M059J (cell line): ENCODE data around the gene TDRD9. TPM values are rescaled to one million over a fixed set of nuclear protein-coding genes. Genes with fewer than 3 reads are reported as not detected.

Experiments used
- DNase-seq: peaks from one replicate; pipeline ENCODE4 v3.0.0-alpha.2; 2012; ENCODE audit warnings: low read depth
- total RNA-seq: library from RNA; depleted of rRNA; stranded (reverse); fragments of >200 nt; shearing (Covaris generic); gene quantifications from 2 replicates; pipeline ENCODE4 v1.2.3, GENCODE V29; 2014

Gene TDRD9
- total RNA-seq, 1 experiment from 2014 or later = not detected

- no peak for DNase-seq
These were observed 162.0 kb downstream of the TDRD9 start for GRCh38 chr14:104090071-104090748.

DNA sequence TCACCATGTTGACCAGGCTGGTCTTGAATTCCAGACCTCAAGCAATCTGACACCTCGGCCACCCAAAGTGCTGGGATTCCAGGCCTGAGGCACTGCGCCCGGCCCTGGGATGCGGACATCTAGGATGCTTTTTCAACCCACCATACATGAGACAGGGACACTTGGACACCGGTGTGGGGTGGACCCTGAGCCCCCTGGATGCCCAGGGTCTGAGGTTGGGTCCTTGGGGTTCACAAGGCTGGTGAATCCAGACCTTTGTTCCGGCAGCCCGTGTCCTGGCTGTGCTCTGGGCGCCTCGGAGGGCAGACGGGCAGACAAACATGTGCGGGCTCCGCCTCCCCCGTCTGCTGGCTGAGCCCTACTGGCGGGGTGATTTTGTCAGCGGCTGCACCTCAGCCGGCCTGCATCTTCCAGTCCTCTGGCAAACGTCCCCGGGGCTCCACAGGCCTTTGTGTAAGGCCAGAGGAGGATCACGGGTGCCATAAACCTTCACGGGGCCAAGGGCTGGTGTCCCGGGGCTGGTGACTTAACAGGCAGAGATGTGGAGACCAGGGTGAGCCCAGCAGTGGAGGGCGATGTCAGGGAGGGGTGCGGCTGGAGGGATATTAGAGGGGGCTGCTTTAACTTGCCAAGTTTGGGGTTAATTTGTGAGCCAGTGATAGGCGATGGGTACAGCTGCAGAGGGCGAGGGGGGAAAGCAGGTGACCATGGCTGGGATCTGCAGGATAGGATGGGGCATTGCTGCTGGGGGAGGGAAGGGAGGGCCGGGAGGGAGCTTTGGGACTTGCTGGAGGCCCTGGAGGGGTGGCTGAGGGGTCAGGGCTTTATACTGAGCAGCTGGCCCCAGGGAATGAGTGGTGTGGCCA lies 163.0 kb downstream of the TDRD9 start:
- DNase-seq = no peak

DNA sequence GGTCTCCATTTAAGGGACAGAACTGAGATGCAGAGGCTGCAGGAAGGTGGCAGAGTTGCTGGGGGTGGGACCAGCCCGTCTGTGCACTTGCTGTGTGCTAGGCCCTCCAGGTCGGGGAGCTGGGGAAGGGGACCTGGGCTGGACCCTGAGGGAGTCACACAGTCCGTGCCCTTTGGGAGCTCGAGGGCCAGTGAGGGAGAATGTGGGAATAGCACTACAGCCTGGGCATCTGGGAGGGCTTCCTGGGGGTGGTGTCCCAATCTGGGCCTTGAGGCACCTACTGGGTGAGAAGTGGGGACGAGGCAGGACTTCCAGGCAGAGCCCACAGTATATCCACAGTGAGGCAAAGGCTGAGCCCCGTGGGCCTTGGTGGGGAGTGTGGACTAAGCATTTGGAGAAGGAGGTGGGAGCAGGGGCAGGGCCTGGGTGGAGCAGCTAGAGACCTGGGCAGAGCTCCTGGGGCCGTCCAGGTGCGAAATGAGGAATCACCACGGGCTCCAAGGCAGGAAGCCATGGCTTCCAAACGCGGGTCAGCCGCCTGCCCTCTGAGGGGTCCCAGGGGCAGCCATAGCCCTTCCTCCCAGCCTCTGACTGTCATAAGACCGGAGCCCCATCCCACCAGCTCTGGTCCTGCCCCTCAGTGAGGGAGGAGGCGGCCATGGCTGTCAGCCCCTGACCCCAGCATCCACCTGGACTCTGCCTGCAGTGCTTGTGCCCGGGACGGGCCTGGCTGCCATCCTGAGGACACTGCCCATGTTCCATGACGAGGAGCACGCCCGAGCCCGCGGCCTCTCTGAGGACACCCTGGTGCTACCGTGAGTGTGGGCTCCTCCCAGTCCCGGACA lies 163.9 kb downstream of the TDRD9 start:
- DNase-seq = no peak

- no peak for DNase-seq
These were observed 164.7 kb downstream of the TDRD9 start for GRCh38 chr14:104092931-104093365.

- no peak for DNase-seq
These were observed 165.3 kb downstream of the TDRD9 start for GRCh38 chr14:104093366-104094055.

DNA sequence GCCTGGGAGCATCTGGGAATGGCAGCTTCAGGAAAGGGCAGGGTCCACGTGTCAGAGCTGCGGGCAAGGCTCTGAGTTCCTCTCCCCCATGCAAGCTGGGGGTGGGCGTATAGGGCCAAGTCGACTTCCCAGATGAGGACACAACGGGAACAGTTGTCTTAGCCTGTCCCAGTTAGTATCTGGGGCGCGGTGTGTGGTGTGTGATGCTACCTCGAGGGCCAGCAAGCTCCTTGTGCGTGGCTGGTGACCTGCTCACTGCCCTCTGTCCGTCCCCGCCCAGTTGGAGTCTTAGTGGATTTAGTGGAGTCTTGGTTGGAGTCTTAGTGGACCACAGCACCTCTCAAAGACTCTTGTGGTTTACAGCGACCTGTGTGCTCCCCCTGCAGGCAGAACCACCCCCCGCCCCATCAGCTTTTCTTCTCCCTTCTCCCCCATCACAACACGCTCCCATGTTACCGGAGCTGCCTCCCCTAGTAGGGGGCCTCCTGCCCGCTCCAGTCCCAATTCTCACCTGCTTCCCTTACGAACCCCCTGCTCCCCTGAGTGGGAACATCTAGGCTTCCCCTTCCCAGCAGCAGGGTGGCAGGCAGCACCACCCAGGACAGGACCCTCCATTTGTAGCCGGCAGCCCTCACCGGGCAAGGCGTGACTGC lies 165.9 kb downstream of the TDRD9 start:
- no peak for DNase-seq

GRCh38 chr14:104094709-104095425 lies 166.6 kb downstream of the TDRD9 start:
- peak; percentile 10 for DNase-seq

GRCh38 chr14:104095426-104096310 lies 167.4 kb downstream of the TDRD9 start:
- no peak for DNase-seq

- no peak for DNase-seq
These were observed 168.1 kb downstream of the TDRD9 start for GRCh38 chr14:104096318-104096717.

GRCh38 chr14:104096751-104097700 lies 168.8 kb downstream of the TDRD9 start:
- DNase-seq = no peak

DNA sequence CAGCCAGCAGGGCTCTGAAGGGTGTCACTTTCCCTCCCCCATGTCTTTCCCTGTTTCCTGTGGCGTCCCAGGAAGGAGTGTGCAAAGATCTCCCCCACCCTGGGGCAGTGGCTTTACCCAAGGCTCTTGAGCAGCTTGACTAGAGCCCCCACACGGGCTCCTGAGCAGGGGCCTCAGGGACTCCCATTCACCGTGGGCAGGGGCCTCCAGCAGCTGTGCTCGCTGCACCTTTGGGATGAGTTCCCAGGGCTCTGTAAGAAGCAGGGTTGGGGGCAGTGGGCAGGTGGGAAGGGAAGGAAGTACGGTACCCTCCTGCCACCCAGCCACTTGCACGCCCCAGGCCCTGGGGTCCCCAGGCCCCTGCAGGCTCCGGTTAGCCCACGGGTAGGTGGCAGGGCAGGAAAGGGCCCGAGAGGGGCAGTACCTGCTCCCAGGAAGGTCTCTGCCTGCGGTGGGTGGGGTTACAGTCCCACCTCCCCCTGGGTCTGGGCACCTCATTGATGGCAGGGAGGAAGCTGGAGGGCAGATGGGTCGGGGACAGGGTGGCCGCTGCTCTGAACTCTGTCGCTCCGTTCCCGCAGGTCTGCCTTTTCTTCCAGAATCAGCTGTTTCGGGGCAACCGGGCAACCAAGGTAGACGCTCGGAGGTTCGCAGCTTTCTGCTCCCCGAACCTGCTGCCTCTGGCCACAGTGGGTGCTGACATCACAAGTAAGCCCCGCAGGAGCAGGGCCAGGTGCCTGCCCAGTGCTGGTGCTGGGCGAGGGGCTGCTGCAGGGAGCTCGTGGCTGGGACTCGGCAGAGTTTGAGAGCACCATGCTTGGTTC lies 170.2 kb downstream of the TDRD9 start:
- DNase-seq = no peak

GRCh38 chr14:104099096-104100041 lies 171.1 kb downstream of the TDRD9 start:
- DNase-seq = no peak

- DNase-seq = no peak
These were observed 172.2 kb downstream of the TDRD9 start for GRCh38 chr14:104100171-104101085.

GRCh38 chr14:104101086-104101621 lies 172.9 kb downstream of the TDRD9 start:
- no peak for DNase-seq
